Fibroblast of lung (primary cell): ENCODE measurements around the gene NEK5. TPM values are rescaled to one million over a fixed set of nuclear protein-coding genes. Genes with fewer than 3 reads are reported as not detected.

Experiments used
- DNase-seq, 2 donors: peaks; one replicate each; pipeline versions ENCODE4 v3.0.0 to v3.0.0-alpha.2; 2010; ENCODE audit warnings: low read depth in 2 of 2
- H2AFZ ChIP-seq: 2 replicates; pipeline ENCODE4 v1.5.1; 2012; ENCODE audit warnings: low read length, control low read depth, inconsistent platforms
- H3K27ac ChIP-seq: 2 replicates; pipeline ENCODE4 v1.5.1; 2011; ENCODE audit warnings: low read length, control low read depth; ENCODE audit not compliant: insufficient read depth
- H3K27me3 ChIP-seq: 2 replicates; pipeline ENCODE4 v1.5.1; 2011; ENCODE audit warnings: mild to moderate bottlenecking, low read length; ENCODE audit not compliant: control insufficient read depth, insufficient read depth
- H3K36me3 ChIP-seq: 2 replicates; pipeline ENCODE4 v1.5.1; 2011; ENCODE audit warnings: low read length; ENCODE audit not compliant: control insufficient read depth, insufficient read depth
- H3K4me1 ChIP-seq: 2 replicates; pipeline ENCODE4 v1.5.1; 2011; ENCODE audit warnings: low read length; ENCODE audit not compliant: control insufficient read depth, insufficient read depth; ENCODE audit errors: extremely low read depth
- H3K4me2 ChIP-seq: 2 replicates; pipeline ENCODE4 v1.5.1; 2011; ENCODE audit warnings: low read length, control low read depth; ENCODE audit not compliant: insufficient read depth; ENCODE audit errors: extremely low read depth
- H3K4me3 ChIP-seq, 4 experiments: fragments of 200-600 bp in 1 of 4; sonication (generic) in 1 of 4; replicated peaks in 1 of 4; 2 replicates each; pipeline ENCODE4 v1.5.1; 2011 to 2016; ENCODE audit warnings: low read length in 4 of 4, low read depth in 3 of 4, mild to moderate bottlenecking in 3 of 4, control low read depth in 2 of 4, inconsistent platforms in 1 of 4, mixed read lengths in 1 of 4; ENCODE audit not compliant: insufficient read depth in 1 of 4; ENCODE audit errors: control extremely low read depth in 1 of 4
- H3K79me2 ChIP-seq: 2 replicates; pipeline ENCODE4 v1.5.1; 2012; ENCODE audit warnings: mild to moderate bottlenecking, low read length, inconsistent platforms; ENCODE audit not compliant: control insufficient read depth, insufficient read depth
- H3K9ac ChIP-seq: 2 replicates; pipeline ENCODE4 v1.5.1; 2011; ENCODE audit warnings: mild to moderate bottlenecking, low read length, control low read depth; ENCODE audit not compliant: insufficient read depth
- H3K9me3 ChIP-seq: 2 replicates; pipeline ENCODE4 v1.5.1; 2012; ENCODE audit warnings: low read depth, low read length; ENCODE audit not compliant: control insufficient read depth, insufficient read depth
- H4K20me1 ChIP-seq: 2 replicates; pipeline ENCODE4 v1.5.1; 2011; ENCODE audit warnings: low read length; ENCODE audit not compliant: control insufficient read depth, insufficient read depth; ENCODE audit errors: extremely low read depth
- EZH2 ChIP-seq: IDR thresholded peaks from 2 replicates; pipeline ENCODE4 v1.5.1; 2012; ENCODE audit warnings: low read length, control low read depth, mild to moderate bottlenecking; ENCODE audit errors: missing control alignments
- polyA plus RNA-seq, 2 donors: library from polyadenylated mRNA; depleted of rRNA in 1 of 2; stranded (reverse) in 1 of 2; unstranded in 1 of 2; fragments of >200 nt; gene quantifications; 2 replicates each; pipeline ENCODE4 v1.2.1, GENCODE V29; 2011 to 2012; ENCODE audit warnings: missing spikeins in 1 of 2
- total RNA-seq: library from RNA; depleted of rRNA; stranded (reverse); fragments of >200 nt; gene quantifications from 2 replicates; pipeline ENCODE4 v1.2.1, GENCODE V29; 2014
- TF ChIP-seq, protein P1 (sequence below), 2 donors: IDR thresholded peaks in 1 of 2; conservative IDR thresholded peaks in 1 of 2; 1 replicate in 1 of 2; 2 replicates in 1 of 2; pipeline ENCODE4 v1.5.1; 2011 to 2012; ENCODE audit warnings: low read length in 2 of 2, control low read depth in 1 of 2, inconsistent platforms in 1 of 2, low read depth in 1 of 2, mild to moderate bottlenecking in 1 of 2

Gene NEK5
- total and polyA plus RNA-seq, 2 donors (not counting 1 experiment from before 2014, with no cell fraction given), result under 0.01 to 0.03 TPM

DNA sequence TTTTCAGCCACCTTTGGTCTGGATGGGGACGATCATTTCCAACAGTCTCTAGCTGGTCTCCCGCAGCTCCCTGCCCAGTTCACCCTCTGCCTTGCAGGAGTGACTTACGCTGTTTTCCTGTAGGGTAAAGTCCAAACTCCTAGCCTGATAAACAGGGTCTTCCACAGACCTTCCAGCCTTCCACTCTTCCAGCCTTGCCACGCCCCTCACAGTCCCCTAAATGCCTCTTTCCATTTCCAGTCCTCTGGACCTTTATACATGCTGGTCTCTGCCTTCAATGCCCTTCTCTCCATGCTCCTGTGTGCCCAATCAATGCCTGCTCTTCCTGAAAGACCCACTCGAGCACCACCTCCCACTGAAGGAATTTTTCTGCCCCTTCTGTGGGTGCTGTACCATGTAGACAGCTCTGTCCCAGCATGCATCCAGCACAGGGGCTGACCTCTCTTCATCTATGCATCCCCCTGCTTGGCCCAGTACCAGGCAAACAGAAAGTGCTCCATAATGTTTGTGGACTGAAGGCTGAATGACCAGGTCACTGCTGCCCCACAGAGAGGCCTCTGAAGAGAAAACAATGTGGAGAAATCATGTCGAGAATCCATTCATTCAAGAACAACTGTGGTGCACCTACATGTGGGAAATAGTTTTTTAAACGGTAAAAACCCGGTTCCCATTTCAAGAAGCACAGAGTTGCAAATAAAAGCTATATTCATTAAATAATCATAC lies 122.2 kb downstream of the NEK5 start:
- Histone ChIP-seq H3K36me3 (no peaks in the 10 kb centered on the region), H2AFZ (no peak overlapping the region), H3K27ac (no peak overlapping the region), H3K79me2 (no peaks in the 10 kb centered on the region), H3K9me3 (no peaks in the 10 kb centered on the region), H3K4me3 (no peak overlapping the region), H3K9ac (no peak overlapping the region), H3K27me3 (peaks cover 10% of the 10 kb centered on the region), H3K4me2 (no peak overlapping the region), H3K4me1 (peaks cover 4% of the 10 kb centered on the region), H4K20me1 (no peaks in the 10 kb centered on the region)
- no peak for DNase-seq
- TF ChIP-seq EZH2, result no peak
- TF ChIP-seq, protein P1, sequence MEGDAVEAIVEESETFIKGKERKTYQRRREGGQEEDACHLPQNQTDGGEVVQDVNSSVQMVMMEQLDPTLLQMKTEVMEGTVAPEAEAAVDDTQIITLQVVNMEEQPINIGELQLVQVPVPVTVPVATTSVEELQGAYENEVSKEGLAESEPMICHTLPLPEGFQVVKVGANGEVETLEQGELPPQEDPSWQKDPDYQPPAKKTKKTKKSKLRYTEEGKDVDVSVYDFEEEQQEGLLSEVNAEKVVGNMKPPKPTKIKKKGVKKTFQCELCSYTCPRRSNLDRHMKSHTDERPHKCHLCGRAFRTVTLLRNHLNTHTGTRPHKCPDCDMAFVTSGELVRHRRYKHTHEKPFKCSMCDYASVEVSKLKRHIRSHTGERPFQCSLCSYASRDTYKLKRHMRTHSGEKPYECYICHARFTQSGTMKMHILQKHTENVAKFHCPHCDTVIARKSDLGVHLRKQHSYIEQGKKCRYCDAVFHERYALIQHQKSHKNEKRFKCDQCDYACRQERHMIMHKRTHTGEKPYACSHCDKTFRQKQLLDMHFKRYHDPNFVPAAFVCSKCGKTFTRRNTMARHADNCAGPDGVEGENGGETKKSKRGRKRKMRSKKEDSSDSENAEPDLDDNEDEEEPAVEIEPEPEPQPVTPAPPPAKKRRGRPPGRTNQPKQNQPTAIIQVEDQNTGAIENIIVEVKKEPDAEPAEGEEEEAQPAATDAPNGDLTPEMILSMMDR (conservative IDR thresholded peaks at IDR 0.05 in 1 of 2, IDR thresholded peaks at IDR 0.05 in 1 of 2; ENCODE audit: low read depth in 1 of 2, low read length in 2 of 2), result no peak

GRCh38 chr13:52005841-52006522 lies 122.9 kb downstream of the NEK5 start:
- no peak for TF ChIP-seq EZH2
- TF ChIP-seq, protein P1 (conservative IDR thresholded peaks at IDR 0.05 in 1 of 2, IDR thresholded peaks at IDR 0.05 in 1 of 2; ENCODE audit: low read depth in 1 of 2, low read length in 2 of 2), result no peak
- H3K4me1 ChIP-seq, result peaks cover 1% of the 10 kb centered on the region
- H3K9me3 ChIP-seq, result no peaks in the 10 kb centered on the region
- H3K9ac ChIP-seq, result no peak overlapping the region
- H2AFZ ChIP-seq, result no peak overlapping the region
- H3K27ac ChIP-seq, result no peak overlapping the region
- no peak overlapping the region for H3K4me2 ChIP-seq
- DNase-seq, result no peak
- no peaks in the 10 kb centered on the region for H3K79me2 ChIP-seq
- H3K36me3 ChIP-seq, result no peaks in the 10 kb centered on the region
- H4K20me1 ChIP-seq, result no peaks in the 10 kb centered on the region
- no peak overlapping the region for H3K4me3 ChIP-seq
- H3K27me3 ChIP-seq, result peaks cover 10% of the 10 kb centered on the region

- H3K9me3 ChIP-seq, result no peaks in the 10 kb centered on the region
- H3K4me1 ChIP-seq, result no peaks in the 10 kb centered on the region
- H3K36me3 ChIP-seq, result no peaks in the 10 kb centered on the region
- DNase-seq, result no peak
- H3K79me2 ChIP-seq, result no peaks in the 10 kb centered on the region
- no peak overlapping the region for H3K27ac ChIP-seq
- H4K20me1 ChIP-seq, result no peaks in the 10 kb centered on the region
- no peak overlapping the region for H3K9ac ChIP-seq
- no peaks in the 10 kb centered on the region for H3K27me3 ChIP-seq
- no peak overlapping the region for H2AFZ ChIP-seq
- no peak overlapping the region for H3K4me2 ChIP-seq
- no peak for TF ChIP-seq EZH2
- TF ChIP-seq, protein P1 (conservative IDR thresholded peaks at IDR 0.05 in 1 of 2, IDR thresholded peaks at IDR 0.05 in 1 of 2; ENCODE audit: low read depth in 1 of 2, low read length in 2 of 2), result no peak
- H3K4me3 ChIP-seq, result no peak overlapping the region
Observed at GRCh38 chr13:52004511-52005170, 124.2 kb downstream of the NEK5 start.
